Measurements from ENCODE around the gene SLC2A3.
"Not testable (repeated sequence)": the region's sequence is repeated elsewhere in the genome, so short reads cannot be mapped to it uniquely, and the experiment has no call there.

- TF ChIP-seq CTCF (conservative IDR thresholded peaks at IDR 0.05; ENCODE audit: low read depth in 2 of 2); POLR2AphosphoS5 (IDR thresholded peaks at IDR 0.05; ENCODE audit: low read depth); EZH2phosphoT487 (IDR thresholded peaks at IDR 0.05; ENCODE audit: unreplicated experiment); CREB1 (CRISPR knock-in tag; IDR thresholded peaks at IDR 0.05; ENCODE audit: low read depth); REST (IDR thresholded peaks at IDR 0.05; ENCODE audit: unreplicated experiment); EZH2 (IDR thresholded peaks at IDR 0.05; ENCODE audit: low read depth, unreplicated experiment); JUNB (IDR thresholded peaks at IDR 0.05; ENCODE audit: unreplicated experiment); ETS1 (IDR thresholded peaks at IDR 0.05); ZNF114 (CRISPR knock-in tag; IDR thresholded peaks at IDR 0.05); STAT1 (IDR thresholded peaks at IDR 0.05; ENCODE audit: unreplicated experiment): not testable (repeated sequence)
Observed at GRCh38 chr12:7983460-7983859, 47.5 kb upstream of the SLC2A3 start.
